HAP-1 (cell line): ENCODE results near the gene COG8.

Experiments
- DNase-seq, 2 experiments: peaks; one replicate each; pipeline ENCODE4 v3.0.0-alpha.2; 2016 to 2020; ENCODE audit warnings: low spot score in 2 of 2
- H3K27me3 ChIP-seq: fragments of 250-450 bp; sonication (Bioruptor Pico); 2 replicates; pipeline ENCODE4 v1.5.1; 2020; ENCODE audit warnings: low read depth, mild to moderate bottlenecking, moderate library complexity
- H3K36me3 ChIP-seq: fragments of 250-450 bp; sonication (Bioruptor Pico); replicated peaks from 2 replicates; pipeline ENCODE4 v1.5.1; 2020; ENCODE audit warnings: mild to moderate bottlenecking
- H3K4me1 ChIP-seq: fragments of 250-450 bp; sonication (Bioruptor Pico); 2 replicates; pipeline ENCODE4 v1.5.1; 2020; ENCODE audit warnings: mild to moderate bottlenecking
- H3K4me3 ChIP-seq: fragments of 250-450 bp; sonication (Bioruptor Pico); 2 replicates; pipeline ENCODE4 v1.5.1; 2020; ENCODE audit warnings: mild to moderate bottlenecking, moderate library complexity
- H3K9me3 ChIP-seq: fragments of 250-450 bp; sonication (Bioruptor Pico); 2 replicates; pipeline ENCODE4 v1.5.1; 2020; ENCODE audit warnings: mild to moderate bottlenecking, moderate library complexity
- in situ Hi-C: fragments of 300-500 bp; cut with MboI; formaldehyde crosslinking; loops from 3 replicates; pipeline ENCODE4 v1.14.3; 2020; ENCODE audit warnings: low sequenced_read_pairs, inconsistent platforms, mixed read lengths

COG8 gene

GRCh38 chr16:69339289-69340094, at the start of gene COG8, which contains the start of gene NIP7:
COG8 (minus strand) TSS chr16:69339564; CDS start chr16:69339552, 12 bp downstream.
NIP7 (plus strand) TSS chr16:69339772; CDS start chr16:69339830, 58 bp downstream.
- in situ Hi-C loops: no loop called here
- Histone ChIP-seq H3K4me1 (peaks cover 13% of the 10 kb centered on the region), H3K36me3 (peaks cover 63% of the 10 kb centered on the region), H3K27me3 (no peaks in the 10 kb centered on the region), H3K4me3 (peak within 1 kb of the TSS; percentile 85), H3K9me3 (no peaks in the 10 kb centered on the region)
- peak; percentile 97 to 98 for DNase-seq

- in situ Hi-C loops: no loop called here
- H3K4me3 ChIP-seq: no peak overlapping the region; the same call in 1 of the 2 replicates
- no peak for DNase-seq
- no peaks in the 10 kb centered on the region for H3K9me3 ChIP-seq
- H3K27me3 ChIP-seq: no peaks in the 10 kb centered on the region
- H3K4me1 ChIP-seq: peaks cover 7% of the 10 kb centered on the region
- peaks cover 23% of the 10 kb centered on the region for H3K36me3 ChIP-seq
Observed at GRCh38 chr16:69386596-69386995, 47.2 kb upstream of the COG8 start.

DNA sequence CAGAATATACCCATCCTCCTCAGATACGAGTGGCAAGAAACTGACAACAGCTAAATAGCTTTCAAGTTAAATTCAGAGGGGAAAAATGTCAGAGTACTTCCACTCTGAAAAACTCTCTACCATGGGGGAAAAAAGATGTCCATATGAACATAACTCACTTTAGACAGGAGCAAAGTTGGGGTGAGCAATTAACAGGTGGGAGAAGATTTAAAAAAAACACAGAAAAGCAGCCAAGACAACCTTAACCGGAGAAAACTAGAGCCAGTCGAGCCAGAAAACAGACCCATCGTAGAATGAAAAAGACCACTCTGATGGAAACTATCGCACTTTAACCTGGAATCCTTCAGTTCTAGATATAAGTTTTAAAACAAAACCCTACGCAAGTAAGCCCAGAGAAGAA, 45.6 kb upstream of the COG8 start:
- DNase-seq: no peak
- Histone ChIP-seq H3K9me3 (no peaks in the 10 kb centered on the region), H3K4me3 (peak overlapping the region; percentile 61), H3K4me1 (peaks cover 7% of the 10 kb centered on the region), H3K36me3 (peaks cover 37% of the 10 kb centered on the region), H3K27me3 (no peaks in the 10 kb centered on the region)
- in situ Hi-C loops: no loop called here

- peaks cover 7% of the 10 kb centered on the region for H3K4me1 ChIP-seq
- in situ Hi-C loops: no loop called here
- H3K27me3 ChIP-seq: no peaks in the 10 kb centered on the region
- H3K4me3 ChIP-seq: no peak overlapping the region
- peaks cover 58% of the 10 kb centered on the region for H3K36me3 ChIP-seq
- DNase-seq: no peak
- H3K9me3 ChIP-seq: no peaks in the 10 kb centered on the region
Observed at GRCh38 chr16:69382421-69382820, 43.1 kb upstream of the COG8 start.

DNA sequence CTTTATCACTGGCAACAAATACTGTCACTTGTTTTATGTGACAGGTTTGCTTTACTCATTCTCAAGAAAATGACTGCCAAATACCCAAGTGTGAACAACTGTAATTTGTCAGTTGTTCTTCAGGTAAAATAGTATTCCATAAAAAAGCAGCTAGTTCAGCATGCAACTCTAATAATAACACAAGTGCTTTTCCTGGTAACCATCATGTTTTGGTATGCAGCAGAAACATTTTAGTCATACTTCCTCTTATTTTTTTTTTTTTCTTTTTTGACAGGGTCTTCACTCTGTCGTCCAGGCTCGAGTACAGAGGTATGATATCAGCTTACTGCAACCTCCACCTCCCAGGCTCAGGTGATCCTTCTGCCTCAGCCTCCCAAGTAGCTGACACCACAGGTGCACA, 41.9 kb upstream of the COG8 start:
- in situ Hi-C loops: no loop called here
- peaks cover 58% of the 10 kb centered on the region for H3K36me3 ChIP-seq
- no peak for DNase-seq
- no peak overlapping the region for H3K4me3 ChIP-seq
- no peaks in the 10 kb centered on the region for H3K9me3 ChIP-seq
- no peaks in the 10 kb centered on the region for H3K27me3 ChIP-seq
- peaks cover 7% of the 10 kb centered on the region for H3K4me1 ChIP-seq

DNA sequence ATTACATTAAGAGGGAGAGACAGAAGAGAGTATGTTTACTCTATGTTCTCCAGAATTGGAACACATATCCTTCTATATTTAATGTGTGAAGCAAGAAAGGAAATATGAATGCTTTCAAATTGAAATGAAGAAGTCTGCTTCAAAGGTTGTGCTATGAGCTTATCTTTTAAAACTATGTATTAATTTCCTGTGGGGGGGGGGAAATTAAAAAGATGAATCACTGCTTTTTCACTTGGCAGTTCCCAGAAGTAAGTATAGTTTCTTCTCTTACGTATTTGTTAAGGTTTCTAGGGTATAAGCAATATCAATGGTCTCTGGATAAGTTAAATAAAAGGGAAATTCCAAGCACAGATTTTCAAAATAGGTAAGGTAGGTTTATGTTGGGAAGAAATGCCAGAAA, 39.4 kb upstream of the COG8 start:
- no peaks in the 10 kb centered on the region for H3K9me3 ChIP-seq
- no peak for DNase-seq
- in situ Hi-C loops: no loop called here
- no peak overlapping the region for H3K4me3 ChIP-seq
- H3K36me3 ChIP-seq: peaks cover 61% of the 10 kb centered on the region
- H3K27me3 ChIP-seq: no peaks in the 10 kb centered on the region
- no peaks in the 10 kb centered on the region for H3K4me1 ChIP-seq

- H3K4me1 ChIP-seq: no peaks in the 10 kb centered on the region
- no peak for DNase-seq
- in situ Hi-C loops: no loop called here
- H3K9me3 ChIP-seq: no peaks in the 10 kb centered on the region
- no peaks in the 10 kb centered on the region for H3K27me3 ChIP-seq
- peaks cover 61% of the 10 kb centered on the region for H3K36me3 ChIP-seq
- H3K4me3 ChIP-seq: no peak overlapping the region
Observed at GRCh38 chr16:69378036-69378435, 38.7 kb upstream of the COG8 start.

GRCh38 chr16:69376393-69377059, 37.2 kb upstream of the COG8 start:
- H3K4me3 ChIP-seq: no peak overlapping the region
- peaks cover 61% of the 10 kb centered on the region for H3K36me3 ChIP-seq
- H3K27me3 ChIP-seq: no peaks in the 10 kb centered on the region
- no peak for DNase-seq
- no peaks in the 10 kb centered on the region for H3K9me3 ChIP-seq
- in situ Hi-C loops: no loop called here
- H3K4me1 ChIP-seq: no peaks in the 10 kb centered on the region

DNA sequence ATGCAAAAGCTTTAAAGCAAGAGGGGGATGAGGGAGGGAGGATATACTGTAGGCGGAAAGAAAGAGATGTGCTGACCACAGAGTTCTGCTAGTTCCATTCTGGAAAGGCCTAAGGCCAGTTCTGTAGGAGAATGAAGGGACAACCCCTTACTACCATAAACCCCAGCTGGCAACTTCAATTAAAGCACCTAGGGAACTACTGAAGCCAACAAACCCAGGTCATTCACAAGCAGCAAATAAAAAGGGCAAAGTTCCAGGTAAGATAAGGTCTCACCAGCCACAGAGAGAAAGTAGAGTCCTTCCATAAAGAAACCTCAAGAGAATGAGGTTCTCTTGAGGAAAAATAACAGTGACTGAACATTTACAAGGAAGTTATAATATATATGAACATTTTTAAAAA, 33.7 kb upstream of the COG8 start:
- no peaks in the 10 kb centered on the region for H3K4me1 ChIP-seq
- DNase-seq: no peak
- H3K4me3 ChIP-seq: no peak overlapping the region
- H3K9me3 ChIP-seq: no peaks in the 10 kb centered on the region
- peaks cover 60% of the 10 kb centered on the region for H3K36me3 ChIP-seq
- H3K27me3 ChIP-seq: no peaks in the 10 kb centered on the region
- in situ Hi-C loops: no loop called here

DNA sequence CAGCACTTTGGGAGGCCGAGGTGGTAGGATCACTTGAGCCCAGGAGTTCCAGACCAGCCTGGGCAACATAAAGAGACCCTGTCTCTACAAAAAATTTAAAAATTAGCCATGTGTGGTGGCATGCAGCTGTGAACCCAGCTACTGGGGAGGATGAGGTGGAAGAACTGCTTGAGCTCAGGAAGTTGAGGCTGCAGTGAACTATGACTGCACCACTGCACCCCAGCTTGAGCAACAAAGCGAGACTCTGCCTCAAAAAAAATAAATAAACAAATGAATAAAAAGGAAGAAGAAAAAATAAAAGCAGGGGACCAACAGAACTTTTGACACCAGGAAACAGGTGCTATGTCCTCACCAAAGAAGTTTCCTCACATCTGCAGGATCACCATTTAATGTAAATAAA, 32.2 kb upstream of the COG8 start:
- Histone ChIP-seq H3K9me3 (no peaks in the 10 kb centered on the region), H3K36me3 (peaks cover 71% of the 10 kb centered on the region), H3K4me3 (no peak overlapping the region), H3K27me3 (no peaks in the 10 kb centered on the region), H3K4me1 (no peaks in the 10 kb centered on the region)
- in situ Hi-C loops: no loop called here
- no peak for DNase-seq

DNA sequence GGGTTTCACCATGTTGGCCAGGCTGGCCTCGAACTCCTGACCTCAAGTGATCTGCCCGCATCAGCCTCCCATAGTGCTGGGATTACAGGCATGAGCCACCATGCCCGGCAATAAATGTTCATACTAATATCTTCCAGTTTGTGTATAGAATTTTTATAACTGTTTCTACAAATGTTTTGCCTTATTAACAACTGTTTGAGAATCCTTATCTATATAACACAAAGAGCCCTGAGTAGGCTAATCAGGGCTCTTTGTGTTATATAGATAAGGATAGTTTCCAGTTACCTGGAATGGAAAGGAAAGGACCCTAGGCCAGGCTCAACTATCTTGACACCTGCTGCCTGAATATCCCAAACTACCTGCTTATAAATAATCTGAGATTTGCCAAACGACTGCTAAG, 29.5 kb upstream of the COG8 start:
- DNase-seq: no peak
- no peaks in the 10 kb centered on the region for H3K4me1 ChIP-seq
- no peaks in the 10 kb centered on the region for H3K9me3 ChIP-seq
- in situ Hi-C loops: no loop called here
- no peak overlapping the region for H3K4me3 ChIP-seq
- H3K36me3 ChIP-seq: peaks cover 86% of the 10 kb centered on the region
- H3K27me3 ChIP-seq: no peaks in the 10 kb centered on the region

GRCh38 chr16:69367980-69368379, 28.6 kb upstream of the COG8 start:
- Histone ChIP-seq H3K4me1 (no peaks in the 10 kb centered on the region), H3K9me3 (no peaks in the 10 kb centered on the region), H3K4me3 (no peak overlapping the region), H3K27me3 (no peaks in the 10 kb centered on the region), H3K36me3 (peaks cover 79% of the 10 kb centered on the region)
- no peak for DNase-seq
- in situ Hi-C loops: no loop called here

- Histone ChIP-seq H3K4me1 (no peaks in the 10 kb centered on the region), H3K9me3 (no peaks in the 10 kb centered on the region), H3K27me3 (no peaks in the 10 kb centered on the region), H3K4me3 (no peak overlapping the region), H3K36me3 (peaks cover 64% of the 10 kb centered on the region)
- in situ Hi-C loops: no loop called here
- no peak for DNase-seq
Observed at GRCh38 chr16:69366431-69366830, 27.1 kb upstream of the COG8 start.

DNA sequence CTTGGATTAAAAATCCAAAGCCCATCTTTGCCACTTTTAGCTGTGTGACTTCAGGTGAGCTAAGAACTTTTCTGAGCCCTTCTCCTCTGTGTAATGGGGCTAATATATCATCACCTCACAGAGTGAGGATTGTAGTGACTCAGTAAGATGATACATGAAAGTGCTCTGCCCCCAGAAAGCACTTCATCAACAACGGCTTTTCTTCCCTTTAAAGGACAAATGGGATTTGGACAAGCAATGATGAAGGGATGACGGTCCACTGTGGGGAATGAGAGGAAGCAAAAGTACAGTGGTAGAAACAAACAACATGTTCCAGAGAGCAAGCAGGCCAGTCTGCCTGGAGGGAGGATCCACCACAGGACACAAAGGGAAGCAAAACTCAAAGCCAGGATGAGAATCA, 26.5 kb upstream of the COG8 start:
- in situ Hi-C loops: no loop called here
- peaks cover 61% of the 10 kb centered on the region for H3K36me3 ChIP-seq
- H3K4me3 ChIP-seq: no peak overlapping the region
- no peaks in the 10 kb centered on the region for H3K9me3 ChIP-seq
- no peaks in the 10 kb centered on the region for H3K4me1 ChIP-seq
- H3K27me3 ChIP-seq: no peaks in the 10 kb centered on the region
- no peak for DNase-seq
